Left ventricle myocardium inferior (tissue), 1 donor: ENCODE measurements around the gene ATL1. TPM values are rescaled to one million over a fixed set of nuclear protein-coding genes. Genes with fewer than 3 reads are reported as not detected.
A peak's percentile ranks its signal among the peaks of the same experiment; 100 is the strongest.

Source experiments
- DNase-seq: peaks from one replicate; pipeline ENCODE4 v3.0.0-alpha.2; 2020
- H3K27ac ChIP-seq: fragments of 200-600 bp; replicated peaks from 2 replicates; pipeline ENCODE4 v1.8.0; 2021
- H3K27me3 ChIP-seq: fragments of 200-600 bp; 2 replicates; pipeline ENCODE4 v1.8.0; 2021; ENCODE audit warnings: low read depth
- H3K36me3 ChIP-seq: fragments of 200-600 bp; 2 replicates; pipeline ENCODE4 v1.8.0; 2021
- H3K4me1 ChIP-seq: fragments of 200-600 bp; 2 replicates; pipeline ENCODE4 v1.8.0; 2021
- H3K4me3 ChIP-seq: fragments of 200-600 bp; 2 replicates; pipeline ENCODE4 v1.8.0; 2021; ENCODE audit warnings: mild to moderate bottlenecking, moderate library complexity
- H3K9me3 ChIP-seq: fragments of 200-600 bp; replicated peaks from 2 replicates; pipeline ENCODE4 v1.8.0; 2021
- intact Hi-C: fragments of 100-400 bp; cut with micrococcal nuclease; formaldehyde crosslinking; loops from one replicate; pipeline ENCODE4 v1.11.0; 2022
- total RNA-seq: library from RNA; stranded (reverse); fragmentation: NEBNext Ultra II Directional; extraction: Animal tissue kit (Norgen Biotek cat#: 25700); gene quantifications from one replicate; pipeline ENCODE4 v1.2.1, GENCODE V29; 2021
- TF ChIP-seq, protein P1 (sequence below): fragments of 200-600 bp; IDR thresholded peaks from 2 replicates; pipeline ENCODE4 v1.8.0; 2021; ENCODE audit warnings: antibody characterized with exemption, mild to moderate bottlenecking, borderline replicate concordance
- donor health status: DM: no; HTN: yes; CAD: no; lungs with severe emphysema.

Gene ATL1
- total RNA-seq, 1 donor from 2014 or later: 1.6 TPM

DNA sequence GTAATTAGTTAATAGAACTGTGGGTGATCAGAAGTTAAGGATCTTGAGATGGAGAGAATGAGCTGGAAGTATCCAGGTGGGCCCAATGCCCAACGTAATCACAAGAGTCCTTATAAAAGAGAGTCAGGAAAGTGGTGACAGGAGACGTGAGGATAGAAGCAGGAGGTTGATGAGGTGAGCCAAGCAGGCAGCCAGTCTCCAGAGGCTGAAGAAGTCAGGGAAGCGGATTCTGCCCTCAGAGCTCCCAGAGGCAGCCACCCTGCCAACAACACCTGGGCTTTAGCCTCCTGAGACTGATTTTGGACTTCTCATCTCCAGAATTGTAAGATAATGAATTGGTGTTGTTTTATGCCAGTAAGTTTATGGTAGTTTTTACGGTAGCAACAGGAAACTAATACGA is 118.2 kb downstream of the ATL1 start:
- Histone ChIP-seq H3K4me1 (peaks cover 21% of the 10 kb centered on the region), H3K27me3 (no peaks in the 10 kb centered on the region), H3K27ac (peak overlapping the region; percentile 48), H3K36me3 (no peaks in the 10 kb centered on the region), H3K4me3 (no peak overlapping the region), H3K9me3 (no peaks in the 10 kb centered on the region)
- no peak for DNase-seq
- TF ChIP-seq, protein P1, sequence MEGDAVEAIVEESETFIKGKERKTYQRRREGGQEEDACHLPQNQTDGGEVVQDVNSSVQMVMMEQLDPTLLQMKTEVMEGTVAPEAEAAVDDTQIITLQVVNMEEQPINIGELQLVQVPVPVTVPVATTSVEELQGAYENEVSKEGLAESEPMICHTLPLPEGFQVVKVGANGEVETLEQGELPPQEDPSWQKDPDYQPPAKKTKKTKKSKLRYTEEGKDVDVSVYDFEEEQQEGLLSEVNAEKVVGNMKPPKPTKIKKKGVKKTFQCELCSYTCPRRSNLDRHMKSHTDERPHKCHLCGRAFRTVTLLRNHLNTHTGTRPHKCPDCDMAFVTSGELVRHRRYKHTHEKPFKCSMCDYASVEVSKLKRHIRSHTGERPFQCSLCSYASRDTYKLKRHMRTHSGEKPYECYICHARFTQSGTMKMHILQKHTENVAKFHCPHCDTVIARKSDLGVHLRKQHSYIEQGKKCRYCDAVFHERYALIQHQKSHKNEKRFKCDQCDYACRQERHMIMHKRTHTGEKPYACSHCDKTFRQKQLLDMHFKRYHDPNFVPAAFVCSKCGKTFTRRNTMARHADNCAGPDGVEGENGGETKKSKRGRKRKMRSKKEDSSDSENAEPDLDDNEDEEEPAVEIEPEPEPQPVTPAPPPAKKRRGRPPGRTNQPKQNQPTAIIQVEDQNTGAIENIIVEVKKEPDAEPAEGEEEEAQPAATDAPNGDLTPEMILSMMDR: no peak
- intact Hi-C loops: no loop called here

DNA sequence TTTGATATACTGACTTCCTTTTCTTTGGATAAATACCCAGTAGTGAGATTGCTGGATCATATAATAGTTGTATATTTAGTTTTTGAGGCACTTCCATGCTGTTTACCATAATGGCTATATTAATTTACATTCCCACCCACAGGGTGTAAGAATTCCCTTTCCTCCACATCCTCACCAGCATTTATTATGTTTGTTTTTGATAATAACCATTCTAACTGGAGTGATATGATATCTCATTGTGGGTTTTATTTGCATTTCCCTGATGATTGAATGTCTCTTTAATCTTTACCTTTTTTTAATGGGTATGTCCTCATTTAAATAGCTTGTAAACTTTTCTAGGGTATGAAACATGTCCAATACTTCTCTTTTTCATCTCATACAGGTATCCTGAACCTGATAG is 119.7 kb downstream of the ATL1 start:
- no peak for DNase-seq
- Histone ChIP-seq H3K4me1 (peaks cover 15% of the 10 kb centered on the region), H3K4me3 (no peak overlapping the region), H3K9me3 (no peaks in the 10 kb centered on the region), H3K36me3 (no peaks in the 10 kb centered on the region), H3K27me3 (no peaks in the 10 kb centered on the region), H3K27ac (no peak overlapping the region)
- TF ChIP-seq, protein P1: no peak
- intact Hi-C loops: no loop called here

Other genes with a start within 250 kb of the ATL1 start
- 11.3 TPM for gene L2HGDH, start 247.9 kb upstream of the ATL1 start, total RNA-seq
- gene DMAC2L, start 247.8 kb upstream of the ATL1 start, total RNA-seq: 28.3 TPM
- 1.3 TPM for gene CDKL1, start 163.3 kb upstream of the ATL1 start, total RNA-seq
- gene MAP4K5, start 27.6 kb upstream of the ATL1 start, total RNA-seq: 12.3 TPM
- gene SAV1, start 108.2 kb downstream of the ATL1 start, total RNA-seq: 29.5 TPM